H1 (cell line): ENCODE data around the gene TMEM108. TPM values are rescaled to one million over a fixed set of nuclear protein-coding genes. Genes with fewer than 3 reads are reported as not detected.

Source experiments
- EP300 ChIP-seq, 2 experiments: IDR thresholded peaks; 1 replicate in 1 of 2; 2 replicates in 1 of 2; pipeline ENCODE4 v1.6.1; 2011 to 2012; ENCODE audit warnings: low read depth in 2 of 2, low read length in 2 of 2, mild to moderate bottlenecking in 2 of 2, borderline replicate concordance in 1 of 2, inconsistent platforms in 1 of 2, moderate library complexity in 1 of 2
- GABPA ChIP-seq: IDR thresholded peaks from 2 replicates; pipeline ENCODE4 v1.6.1; 2011; ENCODE audit warnings: mild to moderate bottlenecking, low read length, moderate library complexity, borderline replicate concordance; ENCODE audit not compliant: insufficient read depth
- MAX ChIP-seq: IDR thresholded peaks from 2 replicates; pipeline ENCODE4 v1.6.1; 2012; ENCODE audit warnings: inconsistent platforms
- polyA plus RNA-seq, 7 experiments: library from polyadenylated mRNA; depleted of rRNA in 3 of 7; stranded (reverse) in 5 of 7; unstranded in 2 of 7; fragments of >200 nt in 5 of 7; fragments of 200-250 nt in 2 of 7; gene quantifications; 1 replicate in 5 of 7; 2 replicates in 1 of 7; 4 replicates in 1 of 7; pipeline versions ENCODE4 v1.2.1 to v1.2.3, GENCODE V29; 2011 to 2013; ENCODE audit warnings: missing spikeins in 2 of 7, mixed read lengths in 2 of 7
- total RNA-seq: library from RNA; stranded (reverse); fragmentation: NEBNext Ultra II Directional; extraction: Animal tissue kit (Norgen Biotek cat#: 25700); gene quantifications from 2 replicates; pipeline ENCODE4 v1.2.1, GENCODE V29; 2021

The TMEM108 gene
- total and polyA plus RNA-seq, 2 of the 8 experiments (the other 6 are each of a cell fraction or from before 2014, with no cell fraction given) = 14.3 to 16.2 TPM

GRCh38 chr3:133264920-133265319 lies 226.7 kb downstream of the TMEM108 start (continued):
- no peak for TF ChIP-seq GABPA
- TF ChIP-seq MAX = no peak
- no peak for TF ChIP-seq EP300 (IDR thresholded peaks at IDR 0.05; ENCODE audit: borderline replicate concordance in 1 of 2, low read depth in 2 of 2, low read length in 2 of 2)
